Jurkat, Clone E6-1 (cell line): ENCODE measurements around the gene PLA2G4F. TPM values are rescaled to one million over a fixed set of nuclear protein-coding genes. Genes with fewer than 3 reads are reported as not detected.

Source experiments
- DNase-seq: peaks from one replicate; pipeline ENCODE4 v3.0.0-alpha.2; 2011; ENCODE audit warnings: low read depth, low spot score
- H3K4me3 ChIP-seq: 2 replicates; pipeline ENCODE4 v1.5.1; 2011; ENCODE audit warnings: mild to moderate bottlenecking, low read length, control low read depth, moderate library complexity
- polyA plus RNA-seq: library from polyadenylated mRNA; unstranded; fragments of >200 nt; gene quantifications from one replicate; pipeline ENCODE4 v1.2.1, GENCODE V29; 2012; ENCODE audit warnings: missing spikeins; ENCODE audit not compliant: insufficient read length, insufficient read depth

Gene PLA2G4F, protein sequence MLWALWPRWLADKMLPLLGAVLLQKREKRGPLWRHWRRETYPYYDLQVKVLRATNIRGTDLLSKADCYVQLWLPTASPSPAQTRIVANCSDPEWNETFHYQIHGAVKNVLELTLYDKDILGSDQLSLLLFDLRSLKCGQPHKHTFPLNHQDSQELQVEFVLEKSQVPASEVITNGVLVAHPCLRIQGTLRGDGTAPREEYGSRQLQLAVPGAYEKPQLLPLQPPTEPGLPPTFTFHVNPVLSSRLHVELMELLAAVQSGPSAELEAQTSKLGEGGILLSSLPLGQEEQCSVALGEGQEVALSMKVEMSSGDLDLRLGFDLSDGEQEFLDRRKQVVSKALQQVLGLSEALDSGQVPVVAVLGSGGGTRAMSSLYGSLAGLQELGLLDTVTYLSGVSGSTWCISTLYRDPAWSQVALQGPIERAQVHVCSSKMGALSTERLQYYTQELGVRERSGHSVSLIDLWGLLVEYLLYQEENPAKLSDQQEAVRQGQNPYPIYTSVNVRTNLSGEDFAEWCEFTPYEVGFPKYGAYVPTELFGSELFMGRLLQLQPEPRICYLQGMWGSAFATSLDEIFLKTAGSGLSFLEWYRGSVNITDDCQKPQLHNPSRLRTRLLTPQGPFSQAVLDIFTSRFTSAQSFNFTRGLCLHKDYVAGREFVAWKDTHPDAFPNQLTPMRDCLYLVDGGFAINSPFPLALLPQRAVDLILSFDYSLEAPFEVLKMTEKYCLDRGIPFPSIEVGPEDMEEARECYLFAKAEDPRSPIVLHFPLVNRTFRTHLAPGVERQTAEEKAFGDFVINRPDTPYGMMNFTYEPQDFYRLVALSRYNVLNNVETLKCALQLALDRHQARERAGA
- polyA plus RNA-seq = not detected

DNA sequence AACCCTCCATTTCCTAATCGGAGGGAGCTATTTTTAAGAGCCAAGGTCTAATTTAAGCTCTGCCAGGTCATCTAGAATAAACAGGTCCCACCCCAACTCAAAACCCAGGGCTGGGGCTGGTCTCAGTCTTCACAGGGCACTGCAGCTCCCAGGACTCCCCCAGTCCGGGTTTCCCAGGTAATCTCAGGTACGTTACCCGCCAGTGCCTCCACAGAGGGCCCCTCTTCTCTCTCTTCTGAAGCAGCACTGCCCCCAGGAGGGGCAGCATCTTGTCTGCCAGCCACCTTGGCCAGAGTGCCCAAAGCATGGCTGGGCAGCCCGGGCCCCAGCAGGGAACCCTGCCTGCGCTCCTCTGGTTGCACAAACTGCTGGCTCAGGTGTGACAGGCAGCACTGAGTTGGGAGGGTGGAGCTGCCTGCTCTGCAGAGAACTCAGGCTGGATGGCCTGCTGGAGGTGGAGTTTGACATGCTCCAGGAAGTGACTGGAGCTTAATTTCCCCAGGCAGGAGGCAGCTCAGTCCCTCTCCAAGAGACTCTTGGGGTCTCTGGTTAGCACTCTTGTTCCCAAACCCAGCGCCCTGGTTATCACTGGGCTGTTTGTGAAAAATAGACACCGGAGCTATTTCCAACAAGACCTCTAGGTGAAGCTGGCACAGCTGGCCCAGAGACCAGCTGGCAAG is at the start of gene PLA2G4F:
Gene PLA2G4F, minus strand, starts transcription at position 394 of the 680 bp plus-strand sequence. Its CDS starts 87 bp downstream, at position 307.
- no peak within 1 kb of the TSS for H3K4me3 ChIP-seq
- DNase-seq = no peak

DNA sequence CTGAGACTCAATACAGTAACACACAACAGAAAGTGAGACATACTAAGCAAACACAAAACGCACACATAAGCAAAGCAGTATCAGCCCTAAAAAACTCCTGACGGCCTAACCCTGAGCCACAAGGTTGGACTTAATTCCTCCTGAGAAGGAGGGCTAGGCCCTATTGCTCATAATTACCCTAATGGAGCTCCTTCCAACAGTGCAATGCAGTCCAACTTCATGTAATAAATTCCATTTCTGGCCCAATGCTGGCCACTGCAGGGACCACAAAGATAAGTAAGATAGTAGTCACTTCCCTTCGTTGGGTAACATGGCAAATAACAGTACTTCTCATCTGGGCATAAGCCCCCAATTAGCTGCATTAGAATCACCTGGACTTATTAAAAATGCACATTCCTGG is 47.5 kb upstream of the PLA2G4F start:
- no peak for DNase-seq
- H3K4me3 ChIP-seq = no peak overlapping the region

DNA sequence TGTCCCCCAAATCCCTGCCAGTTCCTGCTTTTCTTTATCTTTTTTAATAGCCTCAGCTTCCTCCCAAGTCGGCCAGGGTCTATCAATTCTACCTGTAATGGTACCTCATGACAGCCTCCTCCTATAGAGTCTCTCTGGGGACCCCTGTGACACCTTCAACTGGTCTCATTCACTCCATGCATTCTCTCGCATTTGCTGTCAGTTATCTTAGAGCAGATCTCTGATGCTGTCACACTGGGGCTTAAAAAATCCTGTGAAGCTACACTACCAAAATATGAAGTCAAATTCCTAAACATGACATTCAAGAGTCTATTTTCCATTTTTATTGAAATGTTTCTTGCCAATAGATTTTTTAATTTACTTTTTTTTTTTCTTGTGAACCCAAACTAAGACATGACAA is 46.2 kb upstream of the PLA2G4F start:
- H3K4me3 ChIP-seq = no peak overlapping the region
- no peak for DNase-seq

DNA sequence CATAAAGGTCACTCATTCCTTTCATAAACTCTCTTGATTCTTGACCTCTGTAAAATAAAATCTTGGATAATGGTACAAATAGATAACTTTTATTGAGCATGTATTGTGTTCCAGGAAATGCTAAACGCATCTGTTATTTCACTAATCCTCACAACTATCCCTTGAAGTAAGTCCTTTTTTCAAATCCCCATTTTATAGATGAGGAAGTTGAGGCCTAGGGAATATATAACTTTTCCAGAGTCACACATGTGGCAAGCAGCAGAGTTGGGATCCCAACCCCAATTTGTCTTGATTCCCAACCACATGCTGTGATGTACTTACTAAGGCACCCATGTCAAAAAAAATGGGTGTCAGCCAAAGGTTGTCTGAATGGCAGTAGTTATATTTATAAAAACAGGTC is 45.4 kb upstream of the PLA2G4F start:
- no peak overlapping the region for H3K4me3 ChIP-seq
- DNase-seq = no peak

DNA sequence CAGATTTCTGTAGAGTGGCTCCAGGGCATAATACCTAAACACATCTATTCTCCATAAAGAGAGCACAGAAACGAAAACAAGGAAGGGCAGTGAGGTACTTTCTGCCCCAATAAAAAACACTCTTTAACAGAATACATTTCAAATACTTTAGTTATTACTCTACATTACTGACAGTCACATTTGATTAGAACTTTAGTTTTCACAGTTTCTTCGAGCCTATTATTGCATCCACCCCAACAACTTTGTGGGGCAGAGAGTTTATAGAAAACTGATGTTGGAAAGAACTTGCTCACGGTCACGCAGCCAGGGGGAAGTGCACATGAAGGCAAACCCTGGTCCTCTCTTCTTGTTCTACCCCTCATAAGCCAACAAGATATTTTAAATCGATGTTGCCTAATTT is 42.7 kb upstream of the PLA2G4F start:
- no peak for DNase-seq
- no peak overlapping the region for H3K4me3 ChIP-seq

DNA sequence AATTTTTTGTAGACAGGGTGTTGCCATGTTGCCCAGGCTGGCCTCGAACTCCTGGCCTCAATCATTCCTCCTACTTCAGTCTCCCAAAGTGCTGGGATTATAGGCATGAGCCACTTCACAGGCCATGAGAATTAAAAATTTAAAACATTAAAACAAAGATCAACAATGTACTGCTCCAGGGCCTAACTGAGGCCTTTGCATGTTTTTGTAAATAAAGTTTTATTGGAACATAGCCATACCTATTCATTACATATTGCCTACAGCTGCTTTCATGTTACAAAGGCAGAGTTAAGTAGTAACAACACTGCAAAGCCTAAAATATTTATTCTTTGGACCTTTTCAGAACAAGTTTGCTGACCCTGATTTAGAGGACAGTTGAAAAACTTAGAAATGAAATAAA is 42.1 kb upstream of the PLA2G4F start:
- no peak for DNase-seq
- H3K4me3 ChIP-seq = no peak overlapping the region

DNA sequence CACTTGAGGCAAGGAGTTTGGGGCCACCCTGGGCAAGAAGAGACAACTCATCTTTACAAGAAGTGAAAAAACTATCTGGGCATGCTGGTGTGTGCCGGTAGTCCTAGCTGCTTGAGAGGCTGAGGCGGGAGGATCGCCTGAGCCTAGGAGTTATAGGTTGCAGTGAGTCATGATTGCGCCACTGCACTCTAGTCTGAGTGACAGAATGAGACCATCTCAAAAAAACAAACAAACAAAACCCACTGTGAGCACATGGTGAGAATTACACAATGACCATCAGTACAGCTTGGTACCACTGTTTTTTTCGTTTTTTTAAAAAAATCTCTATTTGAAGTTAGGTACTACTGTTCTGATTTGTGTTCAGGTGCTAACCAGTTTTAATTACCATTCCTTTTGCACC is 38.1 kb upstream of the PLA2G4F start:
- H3K4me3 ChIP-seq = no peak overlapping the region
- DNase-seq = no peak

DNA sequence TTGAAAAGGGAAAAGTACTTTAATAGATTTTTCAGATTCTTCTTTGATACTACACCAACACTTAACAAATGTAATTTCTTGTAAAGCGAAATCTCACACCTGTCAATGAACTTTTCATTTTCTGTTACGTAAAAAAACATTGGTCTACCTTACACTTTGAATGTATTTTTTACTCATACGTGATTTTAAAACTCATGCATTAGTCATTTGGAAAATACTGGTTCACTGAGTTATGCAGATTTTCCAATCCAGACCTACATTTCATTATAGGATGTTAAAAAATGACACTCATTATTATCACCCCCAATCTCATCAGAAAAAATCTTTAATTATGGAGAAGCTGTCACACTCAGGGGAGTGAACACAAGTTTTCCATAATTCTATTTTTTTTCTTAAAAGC is 36.9 kb upstream of the PLA2G4F start:
- H3K4me3 ChIP-seq = no peak overlapping the region
- DNase-seq = no peak

DNA sequence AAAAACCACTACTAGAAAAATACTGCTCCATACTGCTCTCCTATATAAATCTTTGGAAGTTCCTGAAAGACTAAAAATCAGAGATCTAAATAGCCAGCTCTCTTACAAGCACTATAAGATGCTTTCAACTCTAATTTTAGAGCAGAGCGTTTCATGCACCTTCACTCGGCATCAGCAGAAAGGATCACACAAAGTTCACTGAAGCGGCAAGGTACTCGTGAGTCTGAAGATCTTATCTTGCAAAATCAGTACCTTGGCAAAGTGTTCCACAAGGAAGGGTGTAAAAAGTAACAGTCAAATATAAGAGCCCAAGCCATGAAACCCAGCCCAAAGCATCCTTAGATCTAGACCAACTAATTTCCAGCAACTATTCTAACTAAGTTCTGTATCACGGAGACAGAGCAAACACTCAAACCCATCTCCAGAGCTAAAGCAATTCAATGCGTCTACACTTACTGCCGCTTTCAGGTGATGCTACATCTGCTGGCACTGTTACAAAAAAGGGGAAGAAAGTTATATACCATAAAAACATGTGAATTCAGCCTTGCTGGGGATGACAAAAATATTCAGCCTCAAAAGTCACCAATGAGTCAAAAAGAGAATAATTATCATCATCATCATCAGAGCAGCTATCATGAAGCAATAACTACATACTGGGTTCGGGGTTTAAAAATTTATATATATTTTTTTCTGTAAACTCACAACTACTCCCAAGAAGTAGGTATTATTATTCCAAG is 35.3 kb upstream of the PLA2G4F start:
- H3K4me3 ChIP-seq = no peak overlapping the region
- no peak for DNase-seq

DNA sequence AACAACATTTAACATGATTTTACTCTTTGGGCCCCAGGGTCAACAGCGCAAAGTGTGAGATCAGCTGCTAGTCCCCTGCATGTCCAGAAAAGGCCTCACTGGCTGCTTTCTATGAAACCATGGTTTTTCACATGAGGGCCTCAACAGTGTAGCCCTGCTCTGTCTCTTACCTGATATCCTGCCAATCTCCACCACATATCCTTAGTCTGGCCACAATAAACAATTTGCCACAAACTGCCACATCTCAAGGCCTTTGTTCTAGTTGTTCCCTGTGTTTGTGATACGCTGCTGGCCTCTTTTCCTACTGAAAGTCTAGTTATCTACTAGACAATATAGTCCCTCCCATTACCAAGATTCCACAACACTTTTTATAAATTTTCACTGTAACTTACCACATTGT is 33.9 kb upstream of the PLA2G4F start:
- H3K4me3 ChIP-seq = no peak overlapping the region
- DNase-seq = peak; percentile 81

DNA sequence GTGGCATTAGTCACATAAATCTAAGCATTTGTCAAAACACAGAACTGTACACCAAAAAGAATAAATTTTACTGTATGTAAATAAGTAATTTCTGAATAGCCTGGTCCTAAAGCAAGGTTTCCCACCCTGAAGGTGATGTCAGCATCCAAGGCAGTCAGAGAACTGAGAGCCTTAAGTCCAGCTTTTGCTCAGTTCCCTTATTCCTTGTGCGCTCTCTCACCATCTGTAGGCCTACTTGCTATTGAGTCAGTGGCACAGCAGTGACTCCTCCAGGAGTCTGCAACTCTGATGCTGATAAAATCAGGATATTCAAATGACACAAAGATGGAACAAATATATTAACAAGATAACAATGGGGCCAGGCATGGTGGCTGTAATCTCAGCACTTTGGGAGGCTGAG is 29.4 kb upstream of the PLA2G4F start:
- DNase-seq = no peak
- no peak overlapping the region for H3K4me3 ChIP-seq

DNA sequence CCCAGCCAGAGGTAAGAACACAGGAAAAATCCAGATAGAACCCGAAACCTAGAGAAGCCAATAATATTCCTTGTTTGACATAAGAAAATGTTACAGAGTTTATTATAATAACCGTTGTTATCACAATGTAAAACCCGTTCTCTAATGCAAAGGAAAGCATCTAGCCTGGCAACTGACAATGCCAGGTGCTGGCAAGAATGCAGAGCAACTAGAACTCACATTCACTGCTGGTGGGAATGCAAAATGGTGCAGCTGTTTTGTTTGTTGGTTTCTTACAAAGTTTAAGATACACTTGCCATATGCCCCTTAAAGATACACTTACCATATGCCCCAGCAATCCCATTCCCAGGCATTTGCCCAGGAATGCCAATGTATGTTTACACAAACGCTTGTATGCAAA is 28.3 kb upstream of the PLA2G4F start:
- H3K4me3 ChIP-seq = no peak overlapping the region
- no peak for DNase-seq

DNA sequence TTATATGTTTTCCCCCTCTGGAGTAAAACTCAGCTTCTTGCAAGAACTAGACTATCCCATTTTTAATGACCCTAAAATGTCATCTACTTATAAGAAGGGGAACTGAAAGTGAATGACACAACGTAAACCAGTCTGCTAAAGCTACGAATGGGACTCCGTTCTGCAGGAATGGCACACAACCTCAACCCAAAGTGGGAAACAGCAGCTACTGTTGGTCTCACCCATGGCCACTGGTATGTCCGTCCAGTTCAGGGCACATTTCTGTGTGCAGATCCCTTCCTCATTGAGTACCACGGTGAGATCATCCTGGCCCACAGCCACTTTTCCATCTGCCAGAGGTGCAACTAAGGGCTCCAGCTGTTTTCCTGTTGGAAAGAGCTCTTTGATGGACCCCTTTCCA is 27.9 kb upstream of the PLA2G4F start:
- no peak overlapping the region for H3K4me3 ChIP-seq
- DNase-seq = no peak

DNA sequence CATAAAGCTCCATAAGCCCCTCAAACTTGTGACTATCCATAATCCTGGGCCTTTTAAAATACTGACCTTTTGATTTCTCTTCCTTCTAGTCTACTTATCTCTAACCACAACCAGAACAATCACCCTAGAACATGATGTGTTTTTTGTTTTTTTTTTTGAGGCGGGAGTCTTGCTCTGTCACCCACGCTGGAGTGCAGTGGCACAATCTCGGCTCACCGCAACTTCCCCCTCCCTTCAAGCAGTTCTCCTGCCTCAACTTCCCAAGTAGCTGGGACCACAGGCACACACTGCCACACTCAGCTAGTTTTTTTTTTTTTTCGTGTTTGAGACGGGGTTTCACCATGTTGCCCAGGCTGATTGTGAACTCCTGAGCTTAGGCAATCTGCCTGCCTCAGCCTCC is 26.5 kb upstream of the PLA2G4F start:
- no peak overlapping the region for H3K4me3 ChIP-seq
- DNase-seq = no peak

DNA sequence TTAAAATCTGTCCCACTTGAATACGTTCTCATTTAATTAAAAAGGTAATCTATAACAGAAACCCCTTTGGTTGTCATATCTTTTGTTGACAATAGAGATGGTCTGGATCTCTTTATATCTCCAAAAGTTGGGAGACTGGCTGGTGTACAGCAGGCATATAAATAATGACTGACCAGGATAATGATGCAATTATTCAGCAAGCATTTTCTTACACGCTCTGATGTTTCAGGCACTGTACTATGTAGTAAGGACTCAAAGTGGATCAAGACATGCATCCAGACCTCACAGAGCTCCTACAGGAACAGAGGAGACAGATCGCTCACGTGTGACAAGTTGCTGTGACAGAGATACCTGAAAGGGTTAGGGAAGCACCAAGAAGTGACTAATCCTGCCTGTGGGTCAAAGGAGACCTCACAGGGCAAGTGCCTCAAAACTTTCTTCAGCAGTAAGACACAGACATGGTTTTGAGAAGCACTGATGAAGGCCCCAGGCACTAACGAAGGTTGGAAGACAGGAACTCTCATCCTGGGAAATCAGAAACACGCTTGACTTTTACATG is 26.0 kb upstream of the PLA2G4F start:
- no peak for DNase-seq
- no peak overlapping the region for H3K4me3 ChIP-seq

DNA sequence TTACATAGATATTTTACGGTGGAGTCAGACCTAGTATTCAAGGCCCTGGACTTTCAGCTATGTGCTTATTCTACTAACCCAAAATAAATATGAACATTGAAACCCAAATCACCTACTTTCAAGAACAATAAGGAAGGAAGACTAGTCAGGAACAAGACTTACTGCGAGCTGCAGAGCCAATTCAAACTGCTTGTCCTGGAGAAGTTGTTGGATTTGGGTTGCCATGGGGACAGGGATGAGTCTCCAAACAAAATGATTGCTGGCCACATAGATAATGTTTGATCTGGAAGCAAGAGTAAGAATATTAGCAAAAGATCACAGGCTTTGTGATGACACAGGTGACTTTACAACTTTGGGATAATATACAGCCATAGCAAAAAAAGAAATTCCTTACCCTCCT is 21.6 kb upstream of the PLA2G4F start:
- no peak overlapping the region for H3K4me3 ChIP-seq
- no peak for DNase-seq

DNA sequence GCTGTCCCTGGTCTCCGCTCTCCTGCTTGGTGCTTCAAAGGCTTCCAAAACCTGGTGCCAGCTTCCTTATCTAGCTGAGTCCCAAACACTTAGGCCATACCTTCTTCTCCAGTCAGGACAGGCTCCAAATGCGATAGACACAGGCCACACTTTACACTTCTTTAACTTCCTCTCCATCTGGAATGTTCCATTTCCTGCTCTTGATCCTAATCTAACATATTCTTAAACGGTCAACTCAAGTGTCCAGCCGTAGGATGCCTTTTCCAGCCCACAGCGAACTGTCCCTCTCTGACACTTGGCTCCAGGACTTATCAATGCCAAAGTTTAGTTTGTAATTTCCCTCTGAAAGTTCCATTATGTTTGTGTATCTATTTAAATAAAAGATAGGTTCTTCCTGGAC is 19.2 kb upstream of the PLA2G4F start:
- no peak overlapping the region for H3K4me3 ChIP-seq
- no peak for DNase-seq

DNA sequence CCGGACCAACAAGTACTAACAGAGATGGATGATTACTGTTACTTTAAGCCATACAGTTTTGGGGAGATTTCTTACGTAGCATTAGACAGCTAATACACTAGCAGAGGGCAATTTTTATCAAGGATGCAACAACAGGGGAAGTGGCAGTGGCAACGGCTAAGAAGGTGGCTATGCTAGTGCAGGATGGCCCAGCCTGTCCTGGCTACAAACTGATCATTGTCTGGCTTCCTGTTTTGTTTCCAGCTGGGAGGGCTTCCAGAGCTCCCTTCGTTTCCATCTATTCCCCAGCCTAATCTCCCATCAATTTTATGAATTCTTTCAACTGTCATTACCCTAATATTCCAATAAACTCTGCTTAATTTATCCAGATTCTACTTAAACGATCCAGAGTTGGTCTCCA is 16.0 kb upstream of the PLA2G4F start:
- DNase-seq = no peak
- H3K4me3 ChIP-seq = no peak overlapping the region

DNA sequence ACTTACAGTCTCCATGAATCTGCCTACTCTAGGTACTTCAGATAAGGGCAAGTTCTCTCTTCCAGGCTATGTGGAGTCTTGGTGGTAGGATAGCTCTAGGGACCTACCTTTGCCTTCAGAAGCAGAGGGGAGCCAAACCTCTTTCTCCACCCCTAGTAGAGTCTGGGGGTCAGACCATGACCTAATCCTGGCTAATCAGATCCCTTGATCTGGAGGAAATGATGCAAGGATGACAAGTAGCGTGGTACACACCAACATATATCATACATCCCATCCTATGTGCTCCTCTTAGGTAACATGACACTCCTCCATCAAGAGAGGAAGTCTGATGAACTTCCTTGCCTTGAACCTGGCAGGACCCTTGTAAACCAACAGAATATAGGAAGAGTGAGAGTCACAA is 15.4 kb upstream of the PLA2G4F start:
- DNase-seq = no peak
- no peak overlapping the region for H3K4me3 ChIP-seq
